ENCODE data around the gene TBC1D21. TPM values are rescaled to one million over a fixed set of nuclear protein-coding genes. Genes with fewer than 3 reads are reported as not detected.

Gene TBC1D21
- total and polyA plus RNA-seq, 2 of the 8 experiments (the other 6 are each of a cell fraction or from before 2014, with no cell fraction given), result not detected

DNA sequence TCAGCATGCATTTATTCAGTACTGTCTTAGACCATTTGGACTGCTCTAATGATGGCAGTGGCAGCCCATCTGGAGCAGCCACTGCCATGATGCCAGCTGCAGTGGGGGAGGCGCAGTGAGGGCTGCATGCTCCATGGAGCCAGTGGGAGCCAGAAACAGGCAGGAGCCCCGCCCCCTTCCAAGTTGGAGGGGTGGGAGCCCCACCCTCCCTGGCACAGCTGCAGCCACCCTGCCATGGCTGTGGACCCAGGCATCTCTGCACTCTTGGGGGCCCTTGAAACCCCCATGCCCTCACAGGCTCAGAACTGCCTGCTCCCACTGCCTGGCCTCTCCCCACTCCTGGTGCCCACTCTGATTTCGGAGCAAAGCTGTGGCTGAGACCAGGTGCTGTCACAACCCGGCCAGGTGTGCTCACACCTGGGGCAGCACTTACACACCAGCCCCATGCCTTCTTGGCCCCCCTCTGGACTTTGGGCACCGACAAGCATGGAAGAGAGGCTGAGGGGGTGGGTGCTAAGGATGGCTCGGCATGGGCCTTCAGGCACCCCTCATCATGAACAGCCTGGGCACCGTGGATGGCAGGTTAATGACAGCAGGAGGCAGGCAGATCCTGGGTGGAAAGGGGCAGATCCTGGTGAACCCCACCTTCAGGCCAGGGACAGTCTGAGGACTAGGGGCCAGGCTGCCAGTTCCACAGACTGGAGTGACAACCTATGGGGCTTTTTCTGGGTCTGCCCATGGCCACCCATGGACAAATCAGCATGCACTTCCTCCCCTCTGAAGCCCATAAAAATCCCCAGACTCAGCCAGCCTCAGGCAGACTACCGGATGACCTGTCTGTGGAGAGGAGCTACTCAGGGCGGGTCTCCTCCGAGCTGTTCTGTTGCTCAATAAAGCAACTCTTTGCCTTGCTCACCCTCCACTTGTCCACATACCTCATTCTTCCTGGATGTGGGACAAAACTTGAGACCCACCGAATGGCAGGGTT lies 18.3 kb downstream of the TBC1D21 start (continued):
- TF ChIP-seq TAF1 (IDR thresholded peaks at IDR 0.05; ENCODE audit: low read depth, low read length), result no peak
- TF ChIP-seq, protein P1, sequence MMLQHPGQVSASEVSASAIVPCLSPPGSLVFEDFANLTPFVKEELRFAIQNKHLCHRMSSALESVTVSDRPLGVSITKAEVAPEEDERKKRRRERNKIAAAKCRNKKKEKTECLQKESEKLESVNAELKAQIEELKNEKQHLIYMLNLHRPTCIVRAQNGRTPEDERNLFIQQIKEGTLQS (IDR thresholded peaks at IDR 0.05; ENCODE audit: insufficient read depth, low read depth, low read length), result no peak

All from H1 (cell line).